ENCODE data around the gene CYB5R3. TPM values are rescaled to one million over a fixed set of nuclear protein-coding genes. Genes with fewer than 3 reads are reported as not detected.
"Not testable (repeated sequence)": the region's sequence is repeated elsewhere in the genome, so short reads cannot be mapped to it uniquely, and the experiment has no call there.

The CYB5R3 gene
- polyA plus RNA-seq, 1 donor, result 156 TPM

- DNase-seq (ENCODE audit: low read depth), result not testable (repeated sequence)
Measured at GRCh38 chr22:42570580-42570979, 78.6 kb downstream of the CYB5R3 start.

- not testable (repeated sequence) for DNase-seq (ENCODE audit: low read depth)
Measured at GRCh38 chr22:42567950-42568349, 81.2 kb downstream of the CYB5R3 start.

Other genes with a start within 250 kb of the CYB5R3 start
- 0.56 TPM for gene NFAM1, start 217.0 kb downstream of the CYB5R3 start, polyA plus RNA-seq (ENCODE audit: insufficient read length)
- gene RRP7A, start 129.6 kb downstream of the CYB5R3 start, polyA plus RNA-seq (ENCODE audit: insufficient read length), result 16.5 TPM
- gene SERHL2, start 95.4 kb downstream of the CYB5R3 start, polyA plus RNA-seq (ENCODE audit: insufficient read length), result 3.2 TPM
- gene POLDIP3, start 34.5 kb downstream of the CYB5R3 start, polyA plus RNA-seq (ENCODE audit: insufficient read length), result 54.9 TPM
- 0.18 TPM for gene ATP5MGL, start 8.8 kb downstream of the CYB5R3 start, polyA plus RNA-seq (ENCODE audit: insufficient read length)
- 29.1 TPM for gene A4GALT, start 71.5 kb upstream of the CYB5R3 start, polyA plus RNA-seq (ENCODE audit: insufficient read length)
- 37.3 TPM for gene ARFGAP3, start 207.9 kb upstream of the CYB5R3 start, polyA plus RNA-seq (ENCODE audit: insufficient read length)